Kidney epithelial cell (primary cell): ENCODE data around the gene SORBS1. TPM values are rescaled to one million over a fixed set of nuclear protein-coding genes. Genes with fewer than 3 reads are reported as not detected.

Source experiments
- DNase-seq: peaks from one replicate; pipeline ENCODE4 v3.0.0-alpha.2; 2010; ENCODE audit warnings: low read depth
- H3K27me3 ChIP-seq: 2 replicates; pipeline ENCODE4 v1.6.0; 2011; ENCODE audit warnings: low read length; ENCODE audit not compliant: control insufficient read depth, insufficient read depth
- H3K36me3 ChIP-seq: 2 replicates; pipeline ENCODE4 v1.5.1; 2011; ENCODE audit warnings: low read length; ENCODE audit not compliant: control insufficient read depth, insufficient read depth
- H3K4me3 ChIP-seq: 2 replicates; pipeline ENCODE4 v1.5.1; 2011; ENCODE audit warnings: low read depth, mild to moderate bottlenecking, control low read depth, low read length
- CTCF ChIP-seq: IDR thresholded peaks from 2 replicates; pipeline ENCODE4 v1.5.1; 2011; ENCODE audit warnings: mild to moderate bottlenecking, moderate library complexity, low read length, control low read depth, inconsistent platforms; ENCODE audit not compliant: insufficient read depth, poor library complexity, severe bottlenecking
- total RNA-seq: library from RNA; depleted of rRNA; stranded (reverse); fragments of >200 nt; gene quantifications from 2 replicates; pipeline ENCODE4 v1.2.3, GENCODE V29; 2015

Gene SORBS1
- total RNA-seq, 1 donor from 2014 or later, result 4.9 TPM

- DNase-seq, result no peak
- Histone ChIP-seq H3K36me3 (no peaks in the 10 kb centered on the region), H3K4me3 (no peak overlapping the region), H3K27me3 (no peaks in the 10 kb centered on the region)
- TF ChIP-seq CTCF, result peak; percentile 23
Measured at GRCh38 chr10:95391581-95392216, 169.5 kb downstream of the SORBS1 start.

- no peak for DNase-seq
Measured at GRCh38 chr10:95391164-95391563, 170.0 kb downstream of the SORBS1 start.

GRCh38 chr10:95389982-95390381, 171.2 kb downstream of the SORBS1 start:
- no peak for DNase-seq
- H3K36me3 ChIP-seq, result no peaks in the 10 kb centered on the region
- no peak for TF ChIP-seq CTCF
- H3K27me3 ChIP-seq, result no peaks in the 10 kb centered on the region
- H3K4me3 ChIP-seq, result no peak overlapping the region

More at GRCh38 chr10:95391164-95391563, 170.0 kb downstream of the SORBS1 start:
- Histone ChIP-seq H3K4me3 (no peak overlapping the region), H3K36me3 (no peaks in the 10 kb centered on the region), H3K27me3 (no peaks in the 10 kb centered on the region)
- TF ChIP-seq CTCF, result no peak

- H3K27me3 ChIP-seq, result no peaks in the 10 kb centered on the region
- no peak overlapping the region for H3K4me3 ChIP-seq
- H3K36me3 ChIP-seq, result no peaks in the 10 kb centered on the region
- TF ChIP-seq CTCF, result no peak
- no peak for DNase-seq
Measured at GRCh38 chr10:95389176-95389575, 172.0 kb downstream of the SORBS1 start.

- H3K36me3 ChIP-seq, result no peaks in the 10 kb centered on the region
- TF ChIP-seq CTCF, result no peak
- no peaks in the 10 kb centered on the region for H3K27me3 ChIP-seq
- DNase-seq, result no peak
- H3K4me3 ChIP-seq, result no peak overlapping the region
Measured at GRCh38 chr10:95388539-95388938, 172.6 kb downstream of the SORBS1 start.

GRCh38 chr10:95388109-95388471, 173.1 kb downstream of the SORBS1 start:
- Histone ChIP-seq H3K27me3 (no peaks in the 10 kb centered on the region), H3K4me3 (no peak overlapping the region), H3K36me3 (no peaks in the 10 kb centered on the region)
- DNase-seq, result no peak
- no peak for TF ChIP-seq CTCF
